ENCODE data around the gene FAT1.
"Not testable (repeated sequence)": the region's sequence is repeated elsewhere in the genome, so short reads cannot be mapped to it uniquely, and the experiment has no call there.

Gene FAT1, protein sequence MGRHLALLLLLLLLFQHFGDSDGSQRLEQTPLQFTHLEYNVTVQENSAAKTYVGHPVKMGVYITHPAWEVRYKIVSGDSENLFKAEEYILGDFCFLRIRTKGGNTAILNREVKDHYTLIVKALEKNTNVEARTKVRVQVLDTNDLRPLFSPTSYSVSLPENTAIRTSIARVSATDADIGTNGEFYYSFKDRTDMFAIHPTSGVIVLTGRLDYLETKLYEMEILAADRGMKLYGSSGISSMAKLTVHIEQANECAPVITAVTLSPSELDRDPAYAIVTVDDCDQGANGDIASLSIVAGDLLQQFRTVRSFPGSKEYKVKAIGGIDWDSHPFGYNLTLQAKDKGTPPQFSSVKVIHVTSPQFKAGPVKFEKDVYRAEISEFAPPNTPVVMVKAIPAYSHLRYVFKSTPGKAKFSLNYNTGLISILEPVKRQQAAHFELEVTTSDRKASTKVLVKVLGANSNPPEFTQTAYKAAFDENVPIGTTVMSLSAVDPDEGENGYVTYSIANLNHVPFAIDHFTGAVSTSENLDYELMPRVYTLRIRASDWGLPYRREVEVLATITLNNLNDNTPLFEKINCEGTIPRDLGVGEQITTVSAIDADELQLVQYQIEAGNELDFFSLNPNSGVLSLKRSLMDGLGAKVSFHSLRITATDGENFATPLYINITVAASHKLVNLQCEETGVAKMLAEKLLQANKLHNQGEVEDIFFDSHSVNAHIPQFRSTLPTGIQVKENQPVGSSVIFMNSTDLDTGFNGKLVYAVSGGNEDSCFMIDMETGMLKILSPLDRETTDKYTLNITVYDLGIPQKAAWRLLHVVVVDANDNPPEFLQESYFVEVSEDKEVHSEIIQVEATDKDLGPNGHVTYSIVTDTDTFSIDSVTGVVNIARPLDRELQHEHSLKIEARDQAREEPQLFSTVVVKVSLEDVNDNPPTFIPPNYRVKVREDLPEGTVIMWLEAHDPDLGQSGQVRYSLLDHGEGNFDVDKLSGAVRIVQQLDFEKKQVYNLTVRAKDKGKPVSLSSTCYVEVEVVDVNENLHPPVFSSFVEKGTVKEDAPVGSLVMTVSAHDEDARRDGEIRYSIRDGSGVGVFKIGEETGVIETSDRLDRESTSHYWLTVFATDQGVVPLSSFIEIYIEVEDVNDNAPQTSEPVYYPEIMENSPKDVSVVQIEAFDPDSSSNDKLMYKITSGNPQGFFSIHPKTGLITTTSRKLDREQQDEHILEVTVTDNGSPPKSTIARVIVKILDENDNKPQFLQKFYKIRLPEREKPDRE (N-terminal part only)

GRCh38 chr4:186723292-186724057, at the start of gene FAT1:
FAT1 (minus strand) TSS chr4:186723856; CDS start chr4:186709827, 14,029 bp downstream.
- no peak for DNase-seq (ENCODE audit: low read depth in 2 of 2)

DNA sequence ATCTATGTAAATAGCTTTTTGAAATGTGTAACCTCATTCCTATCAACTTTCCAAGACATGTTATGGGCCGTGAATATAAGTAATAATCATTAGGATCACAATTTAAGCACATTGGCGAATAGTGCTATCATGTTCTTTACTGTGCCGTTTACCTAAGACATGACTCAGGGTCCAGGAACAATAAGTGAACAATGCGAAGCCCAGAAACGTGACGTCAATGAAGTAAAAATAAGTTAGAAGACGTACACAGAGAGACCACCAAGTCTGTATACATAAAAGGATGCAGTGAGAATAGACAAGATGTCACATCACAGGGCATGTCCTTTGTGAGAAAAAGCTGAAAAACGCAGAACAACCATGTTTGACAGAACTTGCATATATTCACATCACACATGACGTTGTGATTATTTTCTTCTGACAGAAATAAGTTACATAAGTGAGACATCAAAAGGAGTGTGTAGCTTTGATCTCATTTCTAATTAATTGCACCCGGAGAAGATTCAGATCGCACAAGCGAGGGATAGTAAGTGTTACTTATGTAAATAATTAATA, 49.4 kb upstream of the FAT1 start:
- DNase-seq (ENCODE audit: low read depth in 2 of 2), result no peak

DNA sequence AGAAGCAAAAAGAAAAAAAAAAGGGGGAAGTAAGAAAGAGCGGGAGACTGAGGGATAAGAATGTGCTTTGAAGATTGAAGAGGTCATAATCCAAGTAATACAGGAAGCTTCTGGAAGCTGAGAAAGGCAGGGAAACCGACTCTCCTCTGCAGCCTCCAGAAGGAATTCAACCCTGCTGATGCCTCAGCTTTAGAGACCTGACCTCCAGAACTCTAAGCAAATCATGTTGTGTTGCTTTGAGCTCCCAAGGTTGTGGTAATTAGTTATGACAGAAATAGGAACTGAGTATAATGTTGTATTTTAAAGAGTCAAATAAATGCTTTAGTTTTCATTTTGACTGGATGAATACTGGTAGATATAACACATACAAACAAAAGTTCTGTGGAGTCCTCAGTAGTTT, 48.0 kb upstream of the FAT1 start:
- DNase-seq (ENCODE audit: low read depth in 2 of 2), result no peak

DNA sequence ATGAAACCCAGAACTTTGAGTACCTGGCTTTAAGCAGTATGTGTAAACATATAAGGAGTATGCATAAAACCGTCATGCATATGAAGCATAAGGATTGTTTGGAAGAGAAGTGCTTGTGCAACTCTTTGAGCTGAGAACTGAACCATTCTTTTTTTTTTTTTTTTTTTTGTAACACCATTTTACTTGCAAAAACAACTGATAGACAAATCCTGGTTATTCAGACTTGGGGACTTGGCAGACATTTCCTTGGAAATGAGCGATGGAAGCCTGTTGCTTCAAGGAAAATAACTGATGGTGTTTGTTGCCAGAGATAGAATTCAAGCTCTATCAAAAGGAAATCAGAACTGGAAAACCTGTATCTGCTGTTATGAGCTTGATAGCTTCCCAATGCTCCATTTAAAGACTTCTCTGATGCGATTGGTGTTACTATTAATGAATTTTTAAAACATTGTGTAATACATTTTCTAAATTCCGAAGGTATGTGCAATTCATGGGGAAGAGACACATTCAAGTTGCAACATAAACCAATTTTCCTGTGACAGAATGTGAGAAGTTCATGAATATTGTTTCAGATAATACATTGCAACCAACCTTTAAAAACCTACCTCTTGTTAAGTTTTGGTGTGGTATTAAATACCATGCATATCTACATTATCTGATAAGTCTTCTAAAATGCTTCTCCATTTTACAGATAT, 47.0 kb upstream of the FAT1 start:
- no peak for DNase-seq (ENCODE audit: low read depth in 2 of 2)

GRCh38 chr4:186767794-186768193, 44.1 kb upstream of the FAT1 start:
- no peak for DNase-seq (ENCODE audit: low read depth in 2 of 2)

- no peak for DNase-seq (ENCODE audit: low read depth in 2 of 2)
Observed at GRCh38 chr4:186765673-186766546, 42.3 kb upstream of the FAT1 start.

- DNase-seq (ENCODE audit: low read depth in 2 of 2), result no peak
Observed at GRCh38 chr4:186765138-186765537, 41.5 kb upstream of the FAT1 start.

GRCh38 chr4:186764457-186764856, 40.8 kb upstream of the FAT1 start:
- DNase-seq (ENCODE audit: low read depth in 2 of 2), result no peak

GRCh38 chr4:186762865-186763264, 39.2 kb upstream of the FAT1 start:
- DNase-seq (ENCODE audit: low read depth in 2 of 2), result no peak

- no peak for DNase-seq (ENCODE audit: low read depth in 2 of 2)
Observed at GRCh38 chr4:186762361-186762760, 38.7 kb upstream of the FAT1 start.

GRCh38 chr4:186761956-186762355, 38.3 kb upstream of the FAT1 start:
- DNase-seq (ENCODE audit: low read depth in 2 of 2), result not testable (repeated sequence)

DNA sequence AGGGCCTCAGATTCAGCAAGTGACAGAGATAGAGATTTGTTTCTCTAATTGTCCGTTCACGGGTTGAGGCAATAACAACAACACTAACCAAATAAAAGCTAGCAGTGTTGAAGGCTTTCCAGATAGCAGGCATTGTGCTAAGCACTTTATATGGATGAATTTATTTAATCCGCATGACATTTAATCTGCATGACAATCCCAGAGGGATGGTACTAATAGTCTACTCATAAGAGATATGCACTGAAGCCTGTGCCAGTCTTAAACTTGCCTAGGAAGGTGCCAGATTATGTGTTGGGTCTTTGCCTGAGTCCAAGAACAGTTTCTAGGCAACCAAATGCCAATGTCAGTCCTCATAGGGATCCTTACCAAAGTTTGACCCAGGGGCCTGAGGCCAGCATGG, 37.7 kb upstream of the FAT1 start:
- no peak for DNase-seq (ENCODE audit: low read depth in 2 of 2)

- no peak for DNase-seq (ENCODE audit: low read depth in 2 of 2)
Observed at GRCh38 chr4:186760576-186760975, 36.9 kb upstream of the FAT1 start.

DNA sequence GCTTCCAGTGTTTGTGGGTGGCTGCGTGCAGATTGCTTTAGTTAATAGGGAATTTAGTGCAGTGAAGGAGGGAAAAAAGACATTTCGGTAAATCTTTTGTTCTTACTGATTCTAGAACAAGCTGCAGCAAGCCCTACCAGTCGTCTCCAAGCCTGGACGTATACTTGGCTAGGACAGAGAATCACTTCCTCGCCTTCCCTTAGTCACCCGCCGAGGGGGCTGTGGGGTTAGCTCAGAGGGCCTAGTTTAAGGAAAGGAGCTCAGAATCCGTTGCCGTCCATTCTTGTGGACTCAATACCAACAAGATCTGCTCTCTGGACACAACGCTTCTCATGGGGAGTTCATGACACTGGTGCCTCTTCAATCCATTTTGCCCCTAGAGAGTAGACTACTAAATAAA, 36.3 kb upstream of the FAT1 start:
- DNase-seq (ENCODE audit: low read depth in 2 of 2), result no peak

DNA sequence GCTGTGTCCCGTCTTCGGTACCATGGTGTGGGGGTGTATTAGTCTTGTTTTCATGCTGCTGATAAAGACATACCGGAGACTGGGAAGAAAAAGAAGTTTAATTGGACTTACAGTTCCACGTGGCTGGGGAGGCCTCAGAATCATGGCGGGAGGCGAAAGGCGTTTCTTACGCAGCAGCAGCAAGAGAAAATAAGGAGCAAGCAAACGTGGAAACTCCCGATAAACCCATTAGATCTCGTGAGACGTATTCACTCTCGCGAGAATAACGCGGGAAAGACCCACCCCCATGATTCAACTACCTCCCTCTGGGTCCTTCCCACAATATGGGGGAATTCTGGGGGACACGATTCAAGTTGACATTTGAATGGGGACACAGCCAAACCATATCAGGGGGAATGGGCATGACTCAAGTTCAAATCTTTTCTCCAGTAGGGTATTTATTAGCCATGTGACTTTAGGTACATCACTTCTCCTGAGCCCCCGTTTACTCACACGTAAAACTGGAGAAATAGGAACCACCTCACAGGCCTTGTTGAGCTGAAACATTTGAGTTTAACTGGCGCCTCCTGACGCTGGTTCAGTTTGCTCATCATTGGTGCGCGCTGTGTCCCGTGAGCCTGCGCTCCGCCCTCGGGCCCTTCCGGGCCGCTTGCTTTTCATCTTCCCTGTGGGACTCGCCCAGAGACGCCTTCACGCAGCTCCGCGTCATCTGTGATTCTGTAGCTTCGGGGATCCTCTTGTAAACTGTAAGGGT, 35.5 kb upstream of the FAT1 start:
- no peak for DNase-seq (ENCODE audit: low read depth in 2 of 2)

- DNase-seq (ENCODE audit: low read depth in 2 of 2), result no peak
Observed at GRCh38 chr4:186757696-186758355, 34.2 kb upstream of the FAT1 start.

DNA sequence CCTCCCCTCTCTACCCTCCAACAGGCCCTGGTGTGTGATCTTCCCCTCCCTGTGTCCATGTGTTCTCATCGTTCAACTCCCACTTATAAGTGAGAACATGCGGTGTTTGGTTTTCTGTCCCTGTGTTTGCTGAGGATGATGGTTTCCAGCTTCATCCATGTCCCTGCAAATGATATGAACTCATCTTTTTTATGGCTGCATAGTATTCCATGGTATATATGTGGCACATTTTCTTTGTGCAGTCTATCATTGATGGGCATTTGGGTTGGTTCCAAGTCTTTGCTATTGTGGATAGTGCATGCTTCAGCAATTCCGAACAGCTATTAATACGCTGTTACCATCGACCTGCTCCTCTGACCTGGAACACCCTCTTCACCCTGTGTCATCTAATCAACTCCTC, 32.9 kb upstream of the FAT1 start:
- not testable (repeated sequence) for DNase-seq (ENCODE audit: low read depth in 2 of 2)
